Aorta (tissue), 5 donors: Measurements from ENCODE around the gene PPFIBP1. TPM values are rescaled to one million over a fixed set of nuclear protein-coding genes. Genes with fewer than 3 reads are reported as not detected.
"Not testable (repeated sequence)": the region's sequence is repeated elsewhere in the genome, so short reads cannot be mapped to it uniquely, and the experiment has no call there.

Experiments
- ATAC-seq: fragments of 200-7000 bp; cut with Tn5 transposase; one replicate; pipeline ENCODE4 v1.9.1; 2022; ENCODE audit warnings: moderate library complexity; ENCODE audit not compliant: low FRiP score
- DNase-seq, 2 donors: peaks; one replicate each; pipeline ENCODE4 v3.0.0-alpha.2; 2020
- H3K27ac ChIP-seq, 2 donors: one replicate each; pipeline ENCODE4 v1.5.1; 2013; ENCODE audit warnings: low read length in 2 of 2, mild to moderate bottlenecking in 2 of 2, moderate library complexity in 2 of 2, control low read depth in 1 of 2, inconsistent platforms in 1 of 2, low read depth in 1 of 2
- H3K27me3 ChIP-seq, 2 donors: one replicate each; pipeline ENCODE4 v1.6.1; 2013; ENCODE audit warnings: control low read depth in 1 of 2, low read length in 1 of 2, mild to moderate bottlenecking in 1 of 2, moderate library complexity in 1 of 2; ENCODE audit not compliant: insufficient read depth in 2 of 2, control insufficient read depth in 1 of 2
- H3K36me3 ChIP-seq, 2 donors: one replicate each; pipeline ENCODE4 v1.6.1; 2013; ENCODE audit warnings: control low read depth in 1 of 2, low read length in 1 of 2, mild to moderate bottlenecking in 1 of 2; ENCODE audit not compliant: insufficient read depth in 2 of 2, control insufficient read depth in 1 of 2
- H3K4me1 ChIP-seq, 2 donors: one replicate each; pipeline ENCODE4 v1.6.1; 2013; ENCODE audit warnings: low read length in 2 of 2, control low read depth in 1 of 2, mild to moderate bottlenecking in 1 of 2, moderate library complexity in 1 of 2; ENCODE audit not compliant: insufficient read depth in 2 of 2, control insufficient read depth in 1 of 2
- H3K4me3 ChIP-seq, 2 donors: one replicate each; pipeline ENCODE4 v1.5.1; 2013; ENCODE audit warnings: low read length in 2 of 2, control low read depth in 1 of 2, mild to moderate bottlenecking in 1 of 2
- H3K9me3 ChIP-seq: one replicate; pipeline ENCODE4 v1.6.1; 2013; ENCODE audit warnings: mild to moderate bottlenecking, low read length; ENCODE audit not compliant: control insufficient read depth
- WGBS, 2 donors: extraction: QIAGEN DNeasy Blood & Tissue Kit; methylation state at CpG; one replicate each; pipeline ENCODE4 v1.1.7; 2013; 5-methylcytosine and 5-hydroxymethylcytosine counted together
- intact Hi-C, 2 donors: fragments of 100-400 bp; cut with DNase I; formaldehyde crosslinking; loops; one replicate each; pipeline versions ENCODE4 v1.14.2 to v1.15.0; 2022
- polyA plus RNA-seq, 2 donors: library from polyadenylated mRNA; stranded (reverse); fragments of 200-250 nt; gene quantifications; one replicate each; pipeline ENCODE4 v1.2.3, GENCODE V29; 2013
- total RNA-seq, 2 donors: library from RNA; stranded (reverse); fragmentation: NEBNext Ultra II Directional; extraction: Animal tissue kit (Norgen Biotek cat#: 25700); gene quantifications; one replicate each; pipeline ENCODE4 v1.2.1, GENCODE V29; 2021
- donor health status: healthy with polysubstance abuse.
- donor health status: Bipolar disorder and iron deficiency.
- donor health status: DM: no; HTN: no; CAD: no.
- donor health status: DM: no; HTN: no; CAD: no.
- donor health status: DM: yes; HTN: yes; CAD: no.

Gene PPFIBP1
- total and polyA plus RNA-seq, 4 donors, result 29.7 to 247 (median 108) TPM

- Histone ChIP-seq H3K9me3 (no peaks in the 10 kb centered on the region), H3K27me3 (no peaks in the 10 kb centered on the region), H3K36me3 (no peaks in the 10 kb centered on the region), H3K4me3 (no peak overlapping the region), H3K27ac (peak overlapping the region in 1 of 2 donors; percentile 28), H3K4me1 (peaks cover 0 to 11% of the 10 kb centered on the region in 2 donors)
- 25 to 26% methylated on average over 4 of the region's 4 CpGs for WGBS, 2 donors
- intact Hi-C loops, result loop anchor here in 1 of 2 donors (10.0 kb wide), 1 partner anchor 310 kb away; the partner anchor contains the start of gene BMAL2
- ATAC-seq (no peak), DNase-seq (no peak)
These were observed 120.3 kb downstream of the PPFIBP1 start for GRCh38 chr12:27644158-27644845.

GRCh38 chr12:27645671-27646070 is 121.7 kb downstream of the PPFIBP1 start:
- Histone ChIP-seq H3K4me3 (no peak overlapping the region), H3K4me1 (peaks cover 0 to 8% of the 10 kb centered on the region in 2 donors), H3K36me3 (no peaks in the 10 kb centered on the region), H3K27ac (no peak overlapping the region), H3K9me3 (no peaks in the 10 kb centered on the region), H3K27me3 (no peaks in the 10 kb centered on the region)
- intact Hi-C loops, result loop anchor here in 1 of 2 donors (10.0 kb wide), 1 partner anchor 311 kb away; the partner anchor contains the start of gene BMAL2
- 51 to 60% methylated on average over 3 of the region's 3 CpGs for WGBS, 2 donors
- no peak for ATAC-seq
- no peak for DNase-seq

- DNase-seq (no peak), ATAC-seq (no peak)
- no peaks in the 10 kb centered on the region for H3K36me3 ChIP-seq
- H3K27ac ChIP-seq, result no peak overlapping the region
- WGBS, 2 donors, result 40 to 57% methylated on average over 2 of the region's 2 CpGs
- peaks cover 0 to 8% of the 10 kb centered on the region in 2 donors for H3K4me1 ChIP-seq
- H3K4me3 ChIP-seq, result no peak overlapping the region
- no peaks in the 10 kb centered on the region for H3K27me3 ChIP-seq
- no peaks in the 10 kb centered on the region for H3K9me3 ChIP-seq
- intact Hi-C loops, result loop anchor here in 1 of 2 donors (10.0 kb wide), 1 partner anchor 311 kb away; the partner anchor contains the start of gene BMAL2
These were observed 122.1 kb downstream of the PPFIBP1 start for GRCh38 chr12:27646149-27646548.

GRCh38 chr12:27650011-27650410 is 126.0 kb downstream of the PPFIBP1 start:
- DNase-seq, result no peak
- Histone ChIP-seq H3K4me3 (no peak overlapping the region), H3K27ac (no peak overlapping the region), H3K9me3 (no peaks in the 10 kb centered on the region), H3K4me1 (no peaks in the 10 kb centered on the region), H3K36me3 (no peaks in the 10 kb centered on the region), H3K27me3 (no peaks in the 10 kb centered on the region)
- no peak for ATAC-seq
- 93 to 94% methylated on average over 1 of the region's 1 CpG for WGBS, 2 donors
- intact Hi-C loops, result loop anchor here (5.0 to 10.0 kb wide), 3 partner anchors 218 to 315 kb away; partner anchors contain the start of gene BMAL2 (in 1 of the 2)

GRCh38 chr12:27651201-27651600 is 127.2 kb downstream of the PPFIBP1 start:
- Histone ChIP-seq H3K36me3 (no peaks in the 10 kb centered on the region), H3K4me1 (no peaks in the 10 kb centered on the region), H3K27ac (no peak overlapping the region), H3K27me3 (no peaks in the 10 kb centered on the region), H3K4me3 (no peak overlapping the region), H3K9me3 (no peaks in the 10 kb centered on the region)
- ATAC-seq (no peak), DNase-seq (no peak)
- WGBS, 2 donors, result 88 to 100% methylated on average over 1 of the region's 1 CpG
- intact Hi-C loops, result loop anchor here (5.0 to 10.0 kb wide), 3 partner anchors 219 to 316 kb away; partner anchors contain the start of gene BMAL2 (in 1 of the 2)

GRCh38 chr12:27652174-27652763 is 128.3 kb downstream of the PPFIBP1 start:
- Histone ChIP-seq H3K4me1 (no peaks in the 10 kb centered on the region), H3K36me3 (no peaks in the 10 kb centered on the region), H3K27ac (no peak overlapping the region), H3K4me3 (no peak overlapping the region), H3K27me3 (no peaks in the 10 kb centered on the region), H3K9me3 (no peaks in the 10 kb centered on the region)
- intact Hi-C loops, result loop anchor here (5.0 to 10.0 kb wide), 3 partner anchors 220 to 317 kb away; partner anchors contain the start of gene BMAL2 (in 1 of the 2)
- DNase-seq, result no peak
- WGBS, 2 donors, result 9 to 14% methylated on average over 1 of the region's 1 CpG
- peak; percentile 79 for ATAC-seq

- H3K27ac ChIP-seq, result no peak overlapping the region
- peaks cover 0 to 2% of the 10 kb centered on the region in 2 donors for H3K36me3 ChIP-seq
These were observed 129.7 kb downstream of the PPFIBP1 start for GRCh38 chr12:27653661-27654060.

GRCh38 chr12:27655476-27655875 is 131.5 kb downstream of the PPFIBP1 start:
- H3K27ac ChIP-seq, H3K36me3 ChIP-seq, H3K4me3 ChIP-seq, DNase-seq, H3K4me1 ChIP-seq, ATAC-seq, H3K27me3 ChIP-seq, H3K9me3 ChIP-seq: not testable (repeated sequence)
- WGBS, 2 donors, result 67 to 70% methylated on average over 3 of the region's 3 CpGs
- intact Hi-C loops, result loop anchor here in 1 of 2 donors (10.0 kb wide), 1 partner anchor 321 kb away; the partner anchor contains the start of gene BMAL2

More at GRCh38 chr12:27653661-27654060, 129.7 kb downstream of the PPFIBP1 start:
- no peaks in the 10 kb centered on the region for H3K9me3 ChIP-seq
- no peaks in the 10 kb centered on the region for H3K27me3 ChIP-seq
- intact Hi-C loops, result loop anchor here (5.0 to 10.0 kb wide), 3 partner anchors 221 to 319 kb away; partner anchors contain the start of gene BMAL2 (in 1 of the 2)
- H3K4me3 ChIP-seq, result peak overlapping the region in 1 of 2 donors; percentile 16
- peaks cover 0 to 2% of the 10 kb centered on the region in 2 donors for H3K4me1 ChIP-seq
- DNase-seq (no peak), ATAC-seq (no peak)
